GM21723 (cell line): ENCODE results near the gene VIL1.
A peak's percentile ranks its signal among the peaks of the same experiment; 100 is the strongest.

ENCODE experiments used
- ATAC-seq: cut with Tn5 transposase; IDR thresholded peaks from one replicate; pipeline ENCODE4 v1.9.1; 2021; ENCODE audit warnings: mild to moderate bottlenecking, moderate library complexity; ENCODE audit not compliant: unreplicated experiment

The VIL1 gene

DNA sequence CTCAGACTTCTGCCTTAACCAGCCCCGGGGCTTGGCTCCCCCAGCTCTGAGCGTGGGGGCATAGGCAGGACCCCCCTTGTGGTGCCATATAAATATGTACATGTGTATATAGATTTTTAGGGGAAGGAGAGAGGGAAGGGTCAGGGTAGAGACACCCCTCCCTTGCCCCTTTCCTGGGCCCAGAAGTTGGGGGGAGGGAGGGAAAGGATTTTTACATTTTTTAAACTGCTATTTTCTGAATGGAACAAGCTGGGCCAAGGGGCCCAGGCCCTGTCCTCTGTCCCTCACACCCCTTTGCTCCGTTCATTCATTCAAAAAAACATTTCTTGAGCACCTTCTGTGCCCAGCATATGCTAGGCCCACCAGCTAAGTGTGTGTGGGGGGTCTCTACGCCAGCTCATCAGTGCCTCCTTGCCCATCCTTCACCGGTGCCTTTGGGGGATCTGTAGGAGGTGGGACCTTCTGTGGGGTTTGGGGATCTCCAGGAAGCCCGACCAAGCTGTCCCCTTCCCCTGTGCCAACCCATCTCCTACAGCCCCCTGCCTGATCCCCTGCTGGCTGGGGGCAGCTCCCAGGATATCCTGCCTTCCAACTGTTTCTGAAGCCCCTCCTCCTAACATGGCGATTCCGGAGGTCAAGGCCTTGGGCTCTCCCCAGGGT, 13.7 kb upstream of the VIL1 start:
- no peak for ATAC-seq

- ATAC-seq = peak; percentile 23
These were observed 13.1 kb upstream of the VIL1 start for GRCh38 chr2:218405746-218406208.

- peak; percentile 76 for ATAC-seq
These were observed 12.5 kb upstream of the VIL1 start for GRCh38 chr2:218406209-218406948.

DNA sequence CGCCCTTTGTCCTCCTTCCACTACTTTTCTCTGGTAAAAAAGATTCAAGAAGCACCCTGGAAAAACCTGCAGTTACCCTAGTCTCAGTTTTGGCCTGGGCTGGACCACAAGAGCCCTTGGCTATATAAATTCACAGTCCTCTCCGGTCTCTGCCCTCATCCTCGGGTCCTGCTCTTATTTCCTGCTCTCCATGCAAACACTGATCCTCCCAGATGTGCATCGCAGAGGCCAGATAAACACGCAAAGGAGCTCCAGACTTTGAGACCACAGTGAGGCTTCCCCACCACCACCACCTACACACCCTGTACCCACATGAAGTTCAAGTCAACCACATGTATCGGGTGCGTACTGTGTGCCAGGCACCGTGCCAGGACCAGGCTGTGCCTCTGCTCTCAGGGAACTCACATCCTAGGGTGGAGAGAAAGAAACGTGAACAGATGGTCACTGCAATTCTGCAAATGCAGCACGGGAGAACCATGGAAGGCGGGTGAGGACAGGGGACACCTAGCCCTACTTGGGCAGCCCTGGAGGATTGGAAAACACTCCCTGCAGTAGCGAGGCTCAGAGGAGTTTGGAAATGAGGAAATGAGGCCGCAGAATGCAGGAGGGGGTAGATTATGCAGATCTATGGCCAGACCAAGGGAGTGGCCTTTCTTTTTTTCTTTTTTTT, 11.8 kb upstream of the VIL1 start:
- ATAC-seq = no peak

DNA sequence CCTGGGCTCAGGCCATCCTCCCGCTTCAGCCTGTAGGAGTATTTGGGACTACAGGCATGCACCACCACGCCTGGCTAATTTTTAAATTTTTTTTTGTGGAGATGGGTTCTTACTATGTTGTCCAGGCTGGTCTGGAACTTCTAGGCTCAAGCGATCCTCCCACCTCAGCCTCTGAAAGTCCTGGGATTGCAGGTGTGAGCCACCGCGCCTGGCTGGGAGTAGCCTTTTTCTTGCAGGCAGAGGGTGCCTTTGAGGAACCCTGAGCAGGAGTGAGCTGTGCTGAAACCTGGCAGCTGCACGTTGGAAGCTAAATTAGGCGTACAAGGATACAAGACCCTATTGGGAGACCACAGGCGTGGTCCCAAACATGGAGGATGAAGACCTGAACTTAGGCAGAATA, 11.2 kb upstream of the VIL1 start:
- ATAC-seq = no peak

- no peak for ATAC-seq
These were observed 604 bp upstream of the VIL1 start for GRCh38 chr2:218418321-218418716.

- ATAC-seq = no peak
These were observed 800 bp downstream of the VIL1 start for GRCh38 chr2:218419630-218420216.

DNA sequence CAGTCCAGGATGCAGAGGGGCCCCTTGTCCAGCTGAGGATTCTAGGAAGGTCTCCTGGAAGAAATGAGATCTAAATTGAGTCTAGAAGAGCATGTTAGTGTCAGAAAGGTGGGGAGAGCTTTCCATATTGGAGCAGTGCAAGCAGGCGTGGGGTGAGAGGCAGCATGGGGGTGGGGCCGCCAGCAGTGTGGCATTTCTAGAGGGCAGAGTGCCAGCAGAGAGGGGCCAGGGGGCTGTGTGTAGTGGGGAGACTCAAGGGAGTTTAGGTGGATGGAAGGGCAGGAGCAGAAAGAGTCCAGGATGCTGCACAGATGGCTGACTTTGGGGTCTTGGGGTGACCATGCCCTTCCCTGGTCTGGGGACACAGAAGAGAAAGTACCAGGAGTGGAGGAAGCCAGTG, 2.1 kb downstream of the VIL1 start:
- no peak for ATAC-seq

DNA sequence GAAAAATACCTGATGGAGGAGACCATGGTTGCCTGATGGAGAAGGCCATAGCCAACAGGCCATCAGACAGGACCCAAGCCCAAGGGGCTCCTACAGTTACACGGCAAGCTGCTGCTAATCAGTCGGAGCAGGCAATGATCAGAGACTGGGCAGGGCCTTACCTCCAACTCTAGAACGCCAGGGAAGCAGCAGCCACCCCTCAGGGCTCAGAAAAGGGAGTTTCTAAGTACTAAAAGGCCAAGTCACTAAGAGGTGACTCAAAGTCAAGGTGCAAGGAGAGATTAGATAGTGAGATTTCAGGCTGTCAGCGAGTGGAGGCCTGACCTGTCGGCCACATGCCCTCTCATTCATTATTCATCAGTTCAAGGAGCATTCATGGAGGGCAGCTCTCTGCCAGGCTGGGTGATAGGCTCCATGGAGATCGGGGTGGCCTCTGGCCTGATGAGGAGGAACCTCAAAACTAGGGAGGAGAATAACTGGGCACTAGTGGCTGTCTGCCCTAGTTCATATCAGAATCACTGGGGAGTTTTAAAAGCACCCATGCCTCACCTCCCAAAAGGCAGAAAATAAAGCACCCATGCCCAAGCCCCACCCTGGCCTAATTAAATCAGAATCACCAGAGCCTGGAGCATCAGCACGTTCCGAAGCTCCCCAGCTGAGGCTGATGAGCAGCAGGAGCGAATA, 3.6 kb downstream of the VIL1 start:
- ATAC-seq = no peak

DNA sequence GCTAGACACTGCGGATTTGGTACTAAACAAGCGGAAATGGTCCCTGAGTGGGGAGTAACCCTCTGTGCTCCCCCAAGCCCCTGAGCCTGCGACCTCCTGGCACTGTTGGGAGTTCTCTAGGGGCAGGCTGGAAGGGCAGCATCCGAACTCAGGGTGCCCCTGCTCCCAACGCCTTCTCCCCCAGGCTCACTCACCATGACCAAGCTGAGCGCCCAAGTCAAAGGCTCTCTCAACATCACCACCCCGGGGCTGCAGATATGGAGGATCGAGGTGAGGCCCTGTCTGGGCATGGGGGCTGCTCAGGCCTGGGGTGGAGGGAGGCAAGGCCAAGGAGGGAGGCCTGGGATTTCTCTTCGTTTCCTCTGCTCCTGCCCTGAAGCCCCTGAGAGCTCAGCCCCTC, 4.7 kb downstream of the VIL1 start:
- ATAC-seq = no peak

DNA sequence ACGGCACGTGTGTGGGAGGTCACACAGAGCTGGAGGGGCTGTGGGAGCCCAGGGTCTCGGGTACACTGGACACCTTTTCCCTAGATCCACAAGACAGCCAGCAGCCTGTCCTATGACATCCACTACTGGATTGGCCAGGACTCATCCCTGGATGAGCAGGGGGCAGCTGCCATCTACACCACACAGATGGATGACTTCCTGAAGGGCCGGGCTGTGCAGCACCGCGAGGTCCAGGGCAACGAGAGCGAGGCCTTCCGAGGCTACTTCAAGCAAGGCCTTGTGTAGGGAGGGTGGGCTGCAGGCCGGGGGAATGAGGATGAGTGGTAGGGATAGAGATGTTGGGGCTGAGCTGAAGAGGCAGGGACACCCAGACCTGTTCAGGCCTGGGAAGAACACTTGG, 6.6 kb downstream of the VIL1 start:
- ATAC-seq = no peak

DNA sequence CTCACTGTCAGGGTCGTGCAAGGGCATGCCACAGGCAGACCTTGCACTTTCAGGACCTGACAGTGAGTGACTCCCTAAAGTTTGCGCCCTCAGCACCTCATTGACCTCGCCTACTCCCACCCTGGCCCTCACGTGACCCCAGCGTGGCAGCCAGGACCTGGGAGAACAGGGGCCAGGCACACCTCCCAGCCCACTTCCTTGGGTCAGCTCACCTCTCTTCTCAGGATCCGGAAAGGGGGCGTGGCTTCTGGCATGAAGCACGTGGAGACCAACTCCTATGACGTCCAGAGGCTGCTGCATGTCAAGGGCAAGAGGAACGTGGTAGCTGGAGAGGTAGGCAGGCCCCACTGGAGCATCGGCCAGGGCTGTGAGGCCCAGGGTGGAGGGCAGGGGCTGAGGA, 8.8 kb downstream of the VIL1 start:
- no peak for ATAC-seq

DNA sequence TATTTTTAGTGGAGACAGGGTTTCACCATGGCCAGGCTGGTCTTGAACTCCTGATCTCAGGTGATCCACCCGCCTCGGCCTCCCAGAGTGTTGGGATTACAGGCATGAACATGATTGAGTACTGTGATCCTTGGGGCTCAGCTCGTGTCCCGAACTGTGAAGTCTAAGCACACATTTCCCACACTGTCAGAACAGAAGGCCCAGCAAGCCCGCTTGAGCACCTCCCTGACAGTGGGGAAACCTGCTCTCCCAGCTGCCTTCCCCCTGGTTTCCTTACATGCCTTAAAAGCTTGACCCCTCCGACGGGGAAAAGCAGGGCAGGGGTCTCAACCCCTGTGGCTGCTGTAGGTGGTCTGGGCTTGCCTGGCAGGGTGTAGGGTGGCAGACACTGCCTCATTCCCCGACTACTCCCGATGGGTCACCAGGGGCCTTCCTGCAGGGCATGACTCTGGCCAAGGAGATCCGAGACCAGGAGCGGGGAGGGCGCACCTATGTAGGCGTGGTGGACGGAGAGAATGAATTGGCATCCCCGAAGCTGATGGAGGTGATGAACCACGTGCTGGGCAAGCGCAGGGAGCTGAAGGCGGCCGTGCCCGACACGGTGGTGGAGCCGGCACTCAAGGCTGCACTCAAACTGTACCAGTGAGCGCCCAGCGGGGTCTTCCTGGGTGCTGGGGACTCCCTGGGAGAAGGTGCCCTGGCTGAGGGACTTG, 10.1 kb downstream of the VIL1 start:
- ATAC-seq = no peak

DNA sequence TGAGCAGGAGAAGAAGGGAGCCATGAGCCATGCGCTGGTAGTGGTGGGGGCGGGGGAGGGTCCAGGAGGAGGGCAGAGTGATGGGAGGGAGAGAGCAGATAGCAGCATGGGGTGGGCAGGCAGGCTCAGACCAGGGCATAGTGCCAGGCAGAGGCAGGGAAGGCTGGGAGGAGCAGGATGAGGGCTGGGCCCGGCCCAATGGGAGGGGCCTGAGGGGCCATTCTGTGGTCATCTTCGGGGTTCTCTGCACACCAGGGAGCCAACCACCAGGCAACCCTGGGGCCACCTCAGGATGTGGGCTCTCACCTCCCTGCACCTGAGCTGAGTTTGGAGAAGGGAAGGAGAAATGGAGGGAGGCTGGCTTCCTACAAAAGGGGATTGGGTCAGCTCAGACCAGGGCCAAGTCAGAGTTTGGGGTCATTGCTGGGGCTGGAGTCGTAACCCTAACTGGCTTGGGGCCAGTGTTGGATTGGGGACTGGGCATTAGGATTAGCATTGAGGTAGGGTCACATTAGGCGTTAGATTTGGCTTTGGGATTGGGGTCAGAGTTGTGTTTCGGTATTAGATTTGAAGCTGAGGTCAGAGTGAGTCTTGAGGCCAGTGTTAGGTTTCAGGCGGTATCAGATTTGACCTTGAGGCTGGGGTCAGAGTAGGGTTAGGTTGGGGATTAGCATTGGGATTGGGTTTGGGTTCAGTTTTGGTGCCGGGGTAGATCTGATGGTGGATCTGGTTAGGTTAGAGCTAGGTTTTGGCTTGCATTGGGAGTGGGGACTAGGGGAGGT, 11.2 kb downstream of the VIL1 start:
- ATAC-seq = no peak

DNA sequence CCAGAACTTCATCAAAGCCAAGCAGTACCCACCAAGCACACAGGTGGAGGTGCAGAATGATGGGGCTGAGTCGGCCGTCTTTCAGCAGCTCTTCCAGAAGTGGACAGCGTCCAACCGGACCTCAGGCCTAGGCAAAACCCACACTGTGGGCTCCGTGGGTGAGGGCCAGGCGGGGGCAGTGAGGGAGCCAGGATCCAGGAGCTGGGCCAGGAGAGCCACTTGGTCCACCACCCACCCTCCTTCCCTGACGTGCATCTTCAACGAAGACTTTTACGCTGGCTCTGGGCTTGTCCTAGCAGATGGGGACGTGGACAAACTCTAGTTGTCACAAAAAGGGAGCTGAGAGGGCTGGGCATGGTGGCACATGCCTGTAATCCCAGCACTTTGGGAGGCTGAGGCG, 11.8 kb downstream of the VIL1 start:
- no peak for ATAC-seq

GRCh38 chr2:218431878-218432277, 13.0 kb downstream of the VIL1 start:
- no peak for ATAC-seq

- ATAC-seq = no peak
These were observed 13.9 kb downstream of the VIL1 start for GRCh38 chr2:218432676-218433365.

DNA sequence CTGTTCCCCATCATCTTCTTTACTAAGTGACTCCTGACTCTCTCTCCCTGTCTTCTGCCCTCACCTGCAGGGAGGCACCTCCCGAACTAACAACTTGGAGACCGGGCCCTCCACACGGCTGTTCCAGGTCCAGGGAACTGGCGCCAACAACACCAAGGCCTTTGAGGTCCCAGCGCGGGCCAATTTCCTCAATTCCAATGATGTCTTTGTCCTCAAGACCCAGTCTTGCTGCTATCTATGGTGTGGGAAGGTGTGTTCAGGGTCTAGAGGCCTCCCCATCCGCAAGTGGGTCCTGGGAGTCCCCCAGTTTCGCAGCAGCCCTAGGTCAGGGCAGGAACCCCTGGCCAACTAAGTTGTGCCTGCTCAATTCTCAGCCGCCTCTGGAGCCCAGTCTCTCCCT, 15.5 kb downstream of the VIL1 start:
- ATAC-seq = no peak
